GM21825 (cell line): ENCODE results near the gene ANKRD10.

Experiments
- ATAC-seq: cut with Tn5 transposase; IDR thresholded peaks from one replicate; pipeline ENCODE4 v1.9.1; 2021; ENCODE audit warnings: mild to moderate bottlenecking, moderate library complexity; ENCODE audit not compliant: unreplicated experiment

ANKRD10 gene

DNA sequence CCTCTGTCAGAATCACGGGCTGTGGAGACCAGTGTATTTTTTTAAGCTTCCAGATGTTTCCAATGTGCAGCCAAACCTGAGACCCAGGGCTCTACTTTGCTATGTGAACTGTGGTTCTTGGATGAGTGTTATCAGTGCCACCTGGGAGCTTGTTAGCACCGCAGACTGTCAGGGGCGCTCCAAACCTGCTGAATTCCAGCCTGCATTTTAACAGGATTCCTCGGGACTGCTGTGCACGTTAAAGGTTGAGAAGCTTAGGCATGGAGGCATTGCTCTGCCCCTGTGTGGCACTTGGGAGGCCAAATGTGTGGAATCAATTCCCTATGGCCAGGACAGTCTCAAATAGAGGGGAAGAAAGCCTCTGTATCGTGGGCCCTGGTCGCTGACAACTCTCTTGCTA lies 80.3 kb downstream of the ANKRD10 start:
- ATAC-seq = no peak

DNA sequence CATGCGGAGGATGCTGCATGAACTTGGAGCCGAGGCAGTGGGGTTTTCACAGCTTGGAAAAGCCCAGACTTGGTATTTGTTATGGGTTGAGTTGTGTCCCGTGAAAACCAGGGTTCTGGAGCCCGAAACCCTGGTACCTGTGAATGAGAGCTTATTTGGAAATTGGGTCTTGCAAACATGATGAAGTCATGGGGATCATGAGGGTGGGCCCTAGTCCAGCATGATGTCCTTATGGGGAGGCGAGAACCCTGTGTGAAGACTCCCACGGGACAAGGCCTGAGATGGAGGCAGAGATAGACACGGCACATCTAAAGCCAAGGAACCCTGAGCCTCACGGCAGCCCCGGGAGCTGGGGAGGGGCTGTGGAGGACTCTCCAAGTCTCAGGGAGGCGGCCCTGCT lies 82.3 kb downstream of the ANKRD10 start:
- ATAC-seq = no peak

DNA sequence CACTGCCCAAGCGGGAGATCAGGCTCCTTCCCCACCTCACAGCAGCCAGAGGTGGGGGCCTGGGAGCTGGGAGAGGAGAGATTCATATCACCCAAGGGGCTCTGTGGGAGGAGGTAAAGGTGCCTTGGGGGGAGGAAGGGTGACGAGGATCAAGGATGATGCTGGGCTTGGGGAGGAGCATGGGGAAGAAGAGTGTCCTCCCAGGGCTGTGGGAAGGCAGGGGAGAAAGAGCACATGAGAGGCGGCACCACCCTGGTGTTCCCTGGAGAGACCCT lies 82.7 kb downstream of the ANKRD10 start:
- ATAC-seq = no peak

- ATAC-seq = no peak
Observed at GRCh38 chr13:110831437-110832204, 83.2 kb downstream of the ANKRD10 start.

GRCh38 chr13:110830800-110831371 lies 84.0 kb downstream of the ANKRD10 start:
- ATAC-seq = no peak

DNA sequence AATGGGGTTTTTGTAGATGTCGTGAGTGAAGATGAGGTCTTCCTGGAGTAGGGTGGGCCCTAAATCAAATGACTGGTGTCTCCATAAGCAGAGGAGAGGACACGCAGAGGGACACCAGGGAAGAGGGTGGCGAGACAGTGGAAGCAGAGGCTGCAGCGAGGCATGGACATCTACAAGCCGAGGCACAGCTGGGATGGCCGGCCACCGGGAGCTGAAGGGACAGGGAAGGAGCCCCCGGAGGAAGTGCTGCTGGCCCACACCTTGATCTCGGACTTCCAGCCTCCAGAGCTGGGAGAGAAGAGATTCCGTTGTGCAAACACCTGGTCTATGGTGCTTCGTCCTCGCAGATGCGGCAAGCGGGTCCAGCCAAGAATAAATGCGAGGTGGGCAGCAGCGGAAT lies 84.5 kb downstream of the ANKRD10 start:
- ATAC-seq = no peak

- no peak for ATAC-seq
Observed at GRCh38 chr13:110829486-110829885, 85.4 kb downstream of the ANKRD10 start.

- no peak for ATAC-seq
Observed at GRCh38 chr13:110828705-110829104, 86.2 kb downstream of the ANKRD10 start.
